ENCODE results near the gene PEX11A.
A peak's percentile ranks its signal among the peaks of the same experiment; 100 is the strongest.
"Not testable (repeated sequence)": the region's sequence is repeated elsewhere in the genome, so short reads cannot be mapped to it uniquely, and the experiment has no call there.

The PEX11A gene

GRCh38 chr15:89714775-89715174 is 24.2 kb upstream of the PEX11A start:
- no peaks in the 10 kb centered on the region for H3K36me3 ChIP-seq (ENCODE audit: control insufficient read depth, insufficient read depth, low read length)
- H3K27me3 ChIP-seq (replicated peaks; ENCODE audit: control insufficient read depth, insufficient read depth, low read length, poor library complexity, severe bottlenecking): no peaks in the 10 kb centered on the region
- no peak for DNase-seq
- no peaks in the 10 kb centered on the region for H3K9me3 ChIP-seq (ENCODE audit: control insufficient read depth, low read length)
- H3K4me1 ChIP-seq (ENCODE audit: control insufficient read depth, insufficient read depth, low read length, poor library complexity, severe bottlenecking): no peaks in the 10 kb centered on the region
- no peak overlapping the region for H3K27ac ChIP-seq (ENCODE audit: insufficient read depth, low read length, poor library complexity, severe bottlenecking)
- H3K4me3 ChIP-seq (ENCODE audit: insufficient read depth, low read depth, low read length, poor library complexity, severe bottlenecking): no peak overlapping the region

DNA sequence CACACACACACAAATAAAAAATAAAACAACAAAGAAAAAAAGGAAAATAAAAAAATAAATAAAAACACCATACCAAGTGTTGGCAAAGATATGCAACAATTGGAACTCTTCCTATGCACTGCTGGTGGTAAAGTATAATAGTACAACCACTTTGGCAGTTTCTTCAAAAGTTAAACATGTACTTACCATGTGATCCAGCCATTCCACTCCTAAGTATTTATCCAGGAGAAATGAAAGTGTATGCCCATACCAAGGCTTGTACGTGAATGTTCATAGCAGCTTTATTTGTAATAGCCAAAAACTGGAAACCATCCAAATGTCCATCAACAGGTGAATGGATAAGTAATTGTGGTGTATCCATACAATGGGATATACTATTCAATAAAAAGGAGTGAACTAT is 17.0 kb upstream of the PEX11A start:
- no peak overlapping the region for H3K4me3 ChIP-seq (ENCODE audit: insufficient read depth, low read depth, low read length, poor library complexity, severe bottlenecking)
- H3K27ac ChIP-seq (ENCODE audit: insufficient read depth, low read length, poor library complexity, severe bottlenecking): no peak overlapping the region
- DNase-seq: no peak
- H3K27me3 ChIP-seq (replicated peaks; ENCODE audit: control insufficient read depth, insufficient read depth, low read length, poor library complexity, severe bottlenecking): no peaks in the 10 kb centered on the region
- H3K4me1 ChIP-seq (ENCODE audit: control insufficient read depth, insufficient read depth, low read length, poor library complexity, severe bottlenecking): no peaks in the 10 kb centered on the region
- H3K36me3 ChIP-seq (ENCODE audit: control insufficient read depth, insufficient read depth, low read length): no peaks in the 10 kb centered on the region
- no peaks in the 10 kb centered on the region for H3K9me3 ChIP-seq (ENCODE audit: control insufficient read depth, low read length)

GRCh38 chr15:89704411-89704810 is 13.9 kb upstream of the PEX11A start:
- H3K27me3 ChIP-seq (replicated peaks; ENCODE audit: control insufficient read depth, insufficient read depth, low read length, poor library complexity, severe bottlenecking): no peaks in the 10 kb centered on the region
- no peaks in the 10 kb centered on the region for H3K4me1 ChIP-seq (ENCODE audit: control insufficient read depth, insufficient read depth, low read length, poor library complexity, severe bottlenecking)
- no peak for DNase-seq
- no peaks in the 10 kb centered on the region for H3K36me3 ChIP-seq (ENCODE audit: control insufficient read depth, insufficient read depth, low read length)
- no peak overlapping the region for H3K27ac ChIP-seq (ENCODE audit: insufficient read depth, low read length, poor library complexity, severe bottlenecking)
- H3K9me3 ChIP-seq (ENCODE audit: control insufficient read depth, low read length): no peaks in the 10 kb centered on the region
- no peak overlapping the region for H3K4me3 ChIP-seq (ENCODE audit: insufficient read depth, low read depth, low read length, poor library complexity, severe bottlenecking)

- no peaks in the 10 kb centered on the region for H3K9me3 ChIP-seq (ENCODE audit: control insufficient read depth, low read length)
- no peaks in the 10 kb centered on the region for H3K27me3 ChIP-seq (replicated peaks; ENCODE audit: control insufficient read depth, insufficient read depth, low read length, poor library complexity, severe bottlenecking)
- H3K4me1 ChIP-seq (ENCODE audit: control insufficient read depth, insufficient read depth, low read length, poor library complexity, severe bottlenecking): no peaks in the 10 kb centered on the region
- H3K36me3 ChIP-seq (ENCODE audit: control insufficient read depth, insufficient read depth, low read length): no peaks in the 10 kb centered on the region
- no peak for DNase-seq
- H3K4me3 ChIP-seq (ENCODE audit: insufficient read depth, low read depth, low read length, poor library complexity, severe bottlenecking): no peak overlapping the region
- no peak overlapping the region for H3K27ac ChIP-seq (ENCODE audit: insufficient read depth, low read length, poor library complexity, severe bottlenecking)
Measured at GRCh38 chr15:89695198-89695597, 4.6 kb upstream of the PEX11A start.

DNA sequence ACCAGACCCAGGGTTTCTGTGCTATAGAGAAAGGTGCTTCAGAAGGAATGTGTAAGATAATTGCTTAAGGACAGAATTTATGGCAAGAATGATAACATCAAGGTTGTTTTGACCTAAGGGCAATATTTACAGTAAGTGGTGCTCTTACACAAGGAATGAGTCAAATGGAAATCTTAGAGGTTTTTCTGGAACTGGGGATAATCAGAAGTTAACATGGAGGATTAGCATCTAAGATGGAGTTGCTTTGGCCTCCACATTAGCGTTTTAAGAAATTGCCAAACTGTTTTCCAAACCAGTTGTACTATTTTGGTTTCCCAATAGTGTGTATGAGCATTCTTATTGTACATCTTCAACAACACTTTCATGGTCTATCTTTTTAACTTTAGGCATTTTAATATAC is 3.1 kb upstream of the PEX11A start:
- Histone ChIP-seq H3K4me1 (ENCODE audit: control insufficient read depth, insufficient read depth, low read length, poor library complexity, severe bottlenecking) (no peaks in the 10 kb centered on the region), H3K9me3 (ENCODE audit: control insufficient read depth, low read length) (no peaks in the 10 kb centered on the region), H3K27me3 (replicated peaks; ENCODE audit: control insufficient read depth, insufficient read depth, low read length, poor library complexity, severe bottlenecking) (no peaks in the 10 kb centered on the region), H3K27ac (ENCODE audit: insufficient read depth, low read length, poor library complexity, severe bottlenecking) (no peak overlapping the region), H3K36me3 (ENCODE audit: control insufficient read depth, insufficient read depth, low read length) (no peaks in the 10 kb centered on the region), H3K4me3 (ENCODE audit: insufficient read depth, low read depth, low read length, poor library complexity, severe bottlenecking) (no peak overlapping the region)
- DNase-seq: no peak

- no peak for DNase-seq
- no peaks in the 10 kb centered on the region for H3K9me3 ChIP-seq (ENCODE audit: control insufficient read depth, low read length)
- H3K4me3 ChIP-seq (ENCODE audit: insufficient read depth, low read depth, low read length, poor library complexity, severe bottlenecking): no peak overlapping the region
- H3K36me3 ChIP-seq (ENCODE audit: control insufficient read depth, insufficient read depth, low read length): no peaks in the 10 kb centered on the region
- no peaks in the 10 kb centered on the region for H3K4me1 ChIP-seq (ENCODE audit: control insufficient read depth, insufficient read depth, low read length, poor library complexity, severe bottlenecking)
- no peaks in the 10 kb centered on the region for H3K27me3 ChIP-seq (replicated peaks; ENCODE audit: control insufficient read depth, insufficient read depth, low read length, poor library complexity, severe bottlenecking)
- H3K27ac ChIP-seq (ENCODE audit: insufficient read depth, low read length, poor library complexity, severe bottlenecking): no peak overlapping the region
Measured at GRCh38 chr15:89693091-89693490, 2.5 kb upstream of the PEX11A start.

DNA sequence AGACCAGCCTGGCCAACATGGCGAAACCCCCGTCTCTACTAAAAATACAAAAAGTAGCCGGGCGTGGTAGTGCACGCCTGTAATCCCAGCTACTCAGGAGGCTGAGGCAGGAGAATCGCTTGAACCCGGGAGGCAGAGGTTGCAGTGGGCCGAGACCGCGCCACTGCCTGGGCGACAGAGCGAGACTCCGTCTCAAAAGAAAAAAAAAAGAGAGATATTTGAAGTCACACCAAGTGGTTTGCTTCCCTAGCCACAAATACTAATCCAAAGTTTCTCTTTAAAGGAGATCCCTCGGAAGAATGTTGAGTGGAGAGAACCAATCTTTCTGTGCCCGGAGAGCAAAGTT is 651 bp downstream of the PEX11A start:
- not testable (repeated sequence) for H3K9me3 ChIP-seq (ENCODE audit: control insufficient read depth, low read length); H3K27ac ChIP-seq (ENCODE audit: insufficient read depth, low read length, poor library complexity, severe bottlenecking); H3K4me1 ChIP-seq (ENCODE audit: control insufficient read depth, insufficient read depth, low read length, poor library complexity, severe bottlenecking); H3K27me3 ChIP-seq (replicated peaks; ENCODE audit: control insufficient read depth, insufficient read depth, low read length, poor library complexity, severe bottlenecking); H3K36me3 ChIP-seq (ENCODE audit: control insufficient read depth, insufficient read depth, low read length); DNase-seq
- peak overlapping the region; percentile 91 for H3K4me3 ChIP-seq (ENCODE audit: insufficient read depth, low read depth, low read length, poor library complexity, severe bottlenecking)

GRCh38 chr15:89686522-89686921 is 4.0 kb downstream of the PEX11A start:
- no peaks in the 10 kb centered on the region for H3K9me3 ChIP-seq (ENCODE audit: control insufficient read depth, low read length)

DNA sequence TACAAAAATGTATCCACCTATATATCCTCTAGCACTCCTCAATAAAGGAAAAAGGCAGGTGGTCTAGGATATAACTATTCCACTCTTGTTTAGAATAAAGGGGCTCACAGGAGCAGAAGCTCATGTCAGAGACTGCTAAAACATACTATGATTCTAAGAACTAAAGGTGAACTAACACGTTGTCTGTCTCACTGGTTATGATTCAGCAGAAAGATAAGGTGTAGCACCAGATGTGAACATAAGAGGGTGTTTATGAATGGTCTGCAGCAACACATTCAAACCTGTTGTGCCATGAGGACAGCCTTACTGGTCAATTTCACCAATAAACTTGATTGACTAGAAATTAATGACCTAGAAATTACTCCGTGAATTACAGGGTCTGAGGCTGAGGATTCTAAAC is 4.6 kb downstream of the PEX11A start:
- Histone ChIP-seq H3K36me3 (ENCODE audit: control insufficient read depth, insufficient read depth, low read length) (peaks cover 3% of the 10 kb centered on the region), H3K9me3 (ENCODE audit: control insufficient read depth, low read length) (no peaks in the 10 kb centered on the region), H3K27me3 (replicated peaks; ENCODE audit: control insufficient read depth, insufficient read depth, low read length, poor library complexity, severe bottlenecking) (no peaks in the 10 kb centered on the region), H3K4me1 (ENCODE audit: control insufficient read depth, insufficient read depth, low read length, poor library complexity, severe bottlenecking) (no peaks in the 10 kb centered on the region), H3K4me3 (ENCODE audit: insufficient read depth, low read depth, low read length, poor library complexity, severe bottlenecking) (no peak overlapping the region), H3K27ac (ENCODE audit: insufficient read depth, low read length, poor library complexity, severe bottlenecking) (no peak overlapping the region)
- DNase-seq: no peak

More at GRCh38 chr15:89686522-89686921, 4.0 kb downstream of the PEX11A start:
- H3K4me1 ChIP-seq (ENCODE audit: control insufficient read depth, insufficient read depth, low read length, poor library complexity, severe bottlenecking): no peaks in the 10 kb centered on the region
- no peak for DNase-seq
- no peaks in the 10 kb centered on the region for H3K27me3 ChIP-seq (replicated peaks; ENCODE audit: control insufficient read depth, insufficient read depth, low read length, poor library complexity, severe bottlenecking)
- H3K36me3 ChIP-seq (ENCODE audit: control insufficient read depth, insufficient read depth, low read length): peaks cover 3% of the 10 kb centered on the region
- H3K27ac ChIP-seq (ENCODE audit: insufficient read depth, low read length, poor library complexity, severe bottlenecking): no peak overlapping the region
- no peak overlapping the region for H3K4me3 ChIP-seq (ENCODE audit: insufficient read depth, low read depth, low read length, poor library complexity, severe bottlenecking)

GRCh38 chr15:89681146-89681545 is 9.4 kb downstream of the PEX11A start:
- H3K27me3 ChIP-seq (replicated peaks; ENCODE audit: control insufficient read depth, insufficient read depth, low read length, poor library complexity, severe bottlenecking): no peaks in the 10 kb centered on the region
- H3K4me3 ChIP-seq (ENCODE audit: insufficient read depth, low read depth, low read length, poor library complexity, severe bottlenecking): no peak overlapping the region
- H3K9me3 ChIP-seq (ENCODE audit: control insufficient read depth, low read length): no peaks in the 10 kb centered on the region
- no peak for DNase-seq
- no peaks in the 10 kb centered on the region for H3K4me1 ChIP-seq (ENCODE audit: control insufficient read depth, insufficient read depth, low read length, poor library complexity, severe bottlenecking)
- peaks cover 3% of the 10 kb centered on the region for H3K36me3 ChIP-seq (ENCODE audit: control insufficient read depth, insufficient read depth, low read length)
- H3K27ac ChIP-seq (ENCODE audit: insufficient read depth, low read length, poor library complexity, severe bottlenecking): no peak overlapping the region

DNA sequence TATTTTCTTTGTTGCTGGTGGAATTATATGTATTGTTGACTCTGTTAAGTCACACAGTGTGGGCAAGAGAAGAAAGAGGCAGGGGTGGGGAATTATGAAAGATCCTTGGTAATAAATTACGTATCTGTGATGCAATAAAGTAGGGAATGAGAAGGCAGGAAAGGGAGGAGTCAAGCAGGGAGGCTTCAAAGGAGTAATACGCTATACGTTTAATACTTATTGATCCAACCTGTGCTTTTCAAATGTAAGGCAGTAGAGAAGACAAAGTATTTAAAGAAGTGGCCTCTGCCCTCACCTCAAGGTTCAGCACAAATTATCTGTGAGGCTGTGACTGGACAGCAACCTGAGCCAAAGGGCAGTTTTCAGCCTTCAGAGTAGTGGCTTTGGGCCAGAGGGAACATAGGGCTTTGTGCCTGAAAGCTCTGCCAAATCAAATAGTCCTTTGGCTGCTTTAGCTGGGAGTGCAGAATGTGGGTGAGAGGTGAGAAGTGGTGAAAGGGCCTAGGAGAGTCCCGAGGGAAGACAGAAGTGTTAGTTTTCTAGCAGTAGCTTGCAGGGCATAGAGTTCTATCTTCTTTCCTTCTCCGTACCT is 10.2 kb downstream of the PEX11A start:
- Histone ChIP-seq H3K4me3 (ENCODE audit: insufficient read depth, low read depth, low read length, poor library complexity, severe bottlenecking) (no peak overlapping the region), H3K27me3 (replicated peaks; ENCODE audit: control insufficient read depth, insufficient read depth, low read length, poor library complexity, severe bottlenecking) (no peaks in the 10 kb centered on the region), H3K27ac (ENCODE audit: insufficient read depth, low read length, poor library complexity, severe bottlenecking) (no peak overlapping the region), H3K9me3 (ENCODE audit: control insufficient read depth, low read length) (no peaks in the 10 kb centered on the region), H3K4me1 (ENCODE audit: control insufficient read depth, insufficient read depth, low read length, poor library complexity, severe bottlenecking) (no peaks in the 10 kb centered on the region), H3K36me3 (ENCODE audit: control insufficient read depth, insufficient read depth, low read length) (no peaks in the 10 kb centered on the region)
- DNase-seq: no peak

All from effector memory CD4-positive, alpha-beta T cell (primary cell).